Caki2 (cell line): ENCODE data around the gene LARGE1. TPM values are rescaled to one million over a fixed set of nuclear protein-coding genes. Genes with fewer than 3 reads are reported as not detected.

Source experiments
- DNase-seq: peaks from one replicate; pipeline ENCODE4 v3.0.0-alpha.2; 2015; ENCODE audit warnings: low read depth
- in situ Hi-C: cut with HindIII; loops from 2 replicates; pipeline ENCODE4 v1.10.0; 2016; ENCODE audit warnings: low sequenced_read_pairs, low pct_unique_long_range_greater_than_20kb, mixed read lengths
- total RNA-seq: library from RNA; depleted of rRNA; stranded (reverse); fragments of >200 nt; shearing (Covaris generic); gene quantifications from 2 replicates; pipeline ENCODE4 v1.2.3, GENCODE V29; 2014; ENCODE audit warnings: low replicate concordance

LARGE1 gene
- total RNA-seq, 1 experiment from 2014 or later = 9.7 TPM

DNA sequence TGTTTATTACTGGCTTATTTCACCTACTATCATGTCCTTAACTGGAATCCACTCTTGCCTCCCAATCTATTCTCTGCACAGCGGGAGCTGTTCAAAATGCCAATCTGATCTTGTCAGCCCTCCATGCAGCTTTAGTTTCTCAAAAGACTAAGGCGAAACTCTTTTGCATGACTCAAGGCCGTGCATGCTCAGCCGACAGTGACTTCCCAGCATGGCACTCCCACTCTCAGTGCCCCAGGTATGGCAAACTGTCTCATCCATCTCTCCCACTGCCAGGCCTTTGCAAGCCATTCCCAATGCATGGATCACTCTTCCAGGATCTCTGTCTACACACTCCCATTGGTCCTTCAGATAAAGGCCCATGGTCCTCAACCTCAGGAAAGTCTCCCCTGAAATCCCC is 245.9 kb downstream of the LARGE1 start:
- in situ Hi-C loops = no loop called here

DNA sequence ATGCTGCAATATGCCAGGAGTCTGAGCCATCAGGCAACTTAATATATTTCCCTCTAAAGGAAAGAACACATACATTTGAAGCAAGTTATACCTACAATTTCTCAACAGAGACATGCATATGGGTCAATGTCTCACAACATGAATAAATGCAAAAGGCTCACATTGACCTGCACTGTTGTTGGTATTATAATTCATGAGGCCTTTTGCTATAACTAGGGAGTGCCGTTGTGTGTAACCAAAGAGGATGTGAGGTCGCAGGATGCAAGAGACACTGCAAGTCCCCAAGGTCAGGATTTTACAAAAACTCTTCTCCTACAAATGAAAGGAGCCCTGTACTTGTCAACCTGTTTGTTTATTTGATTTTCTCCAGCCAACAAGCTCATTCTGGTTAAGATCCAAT is 250.5 kb downstream of the LARGE1 start:
- DNase-seq = no peak
- in situ Hi-C loops = no loop called here

More for the DNA sequence above, 245.9 kb downstream of the LARGE1 start:
- DNase-seq = no peak

DNA sequence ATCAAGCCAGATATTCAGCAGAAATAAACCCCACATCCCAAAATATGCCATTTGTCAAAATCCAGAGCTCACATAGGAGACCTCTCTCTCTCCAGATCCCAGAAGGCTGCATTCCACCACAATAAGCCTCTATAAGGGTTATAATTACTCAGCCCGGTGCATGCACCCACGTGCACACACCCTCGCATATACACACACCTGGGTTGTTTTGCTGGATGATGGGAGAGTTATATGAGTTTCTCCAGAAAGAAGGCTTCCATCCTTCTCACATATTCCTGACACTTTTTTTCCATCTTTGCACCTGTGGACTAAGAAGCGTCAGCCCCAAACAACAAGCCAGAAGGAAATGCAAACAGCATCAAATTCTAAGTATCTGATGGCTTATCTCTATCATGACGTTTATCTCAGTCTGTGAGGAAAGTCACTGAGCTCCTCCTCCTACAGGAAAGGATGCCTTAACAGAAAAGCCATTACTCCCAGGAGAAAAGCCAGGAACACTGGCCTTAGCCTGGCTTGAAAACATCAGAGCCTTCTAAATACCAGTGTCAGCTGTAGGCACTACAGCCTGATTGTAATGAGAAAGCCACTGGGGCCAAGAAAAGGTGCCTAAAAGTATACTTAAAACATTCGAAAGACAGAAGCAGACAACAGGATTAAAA is 253.2 kb downstream of the LARGE1 start:
- in situ Hi-C loops = no loop called here
- DNase-seq = no peak

- in situ Hi-C loops = no loop called here
- no peak for DNase-seq
These were observed 253.9 kb downstream of the LARGE1 start for GRCh38 chr22:33666279-33666960.

DNA sequence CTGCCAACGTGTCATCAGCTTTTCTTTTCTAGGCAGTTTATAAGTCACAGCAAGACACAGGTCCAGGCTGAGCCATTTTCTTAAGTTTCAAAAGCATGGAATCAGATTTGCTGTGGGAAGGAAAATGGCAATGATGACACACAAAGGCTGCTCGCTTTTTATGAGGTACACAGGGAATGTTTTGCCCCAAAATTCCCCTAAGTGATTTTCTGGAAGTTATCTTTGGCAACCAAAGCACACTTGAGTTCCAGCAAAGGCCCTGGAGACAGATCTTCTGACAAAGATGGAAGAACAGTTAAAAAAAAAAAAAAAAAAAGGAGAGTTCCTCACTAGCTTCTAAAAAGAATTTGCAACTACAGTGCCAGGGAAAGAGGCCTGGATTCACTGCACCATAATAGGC is 260.8 kb downstream of the LARGE1 start:
- DNase-seq = no peak
- in situ Hi-C loops = no loop called here

- DNase-seq = no peak
- in situ Hi-C loops = no loop called here
These were observed 261.5 kb downstream of the LARGE1 start for GRCh38 chr22:33658775-33659174.

- in situ Hi-C loops = no loop called here
These were observed 262.6 kb downstream of the LARGE1 start for GRCh38 chr22:33657670-33658069.

DNA sequence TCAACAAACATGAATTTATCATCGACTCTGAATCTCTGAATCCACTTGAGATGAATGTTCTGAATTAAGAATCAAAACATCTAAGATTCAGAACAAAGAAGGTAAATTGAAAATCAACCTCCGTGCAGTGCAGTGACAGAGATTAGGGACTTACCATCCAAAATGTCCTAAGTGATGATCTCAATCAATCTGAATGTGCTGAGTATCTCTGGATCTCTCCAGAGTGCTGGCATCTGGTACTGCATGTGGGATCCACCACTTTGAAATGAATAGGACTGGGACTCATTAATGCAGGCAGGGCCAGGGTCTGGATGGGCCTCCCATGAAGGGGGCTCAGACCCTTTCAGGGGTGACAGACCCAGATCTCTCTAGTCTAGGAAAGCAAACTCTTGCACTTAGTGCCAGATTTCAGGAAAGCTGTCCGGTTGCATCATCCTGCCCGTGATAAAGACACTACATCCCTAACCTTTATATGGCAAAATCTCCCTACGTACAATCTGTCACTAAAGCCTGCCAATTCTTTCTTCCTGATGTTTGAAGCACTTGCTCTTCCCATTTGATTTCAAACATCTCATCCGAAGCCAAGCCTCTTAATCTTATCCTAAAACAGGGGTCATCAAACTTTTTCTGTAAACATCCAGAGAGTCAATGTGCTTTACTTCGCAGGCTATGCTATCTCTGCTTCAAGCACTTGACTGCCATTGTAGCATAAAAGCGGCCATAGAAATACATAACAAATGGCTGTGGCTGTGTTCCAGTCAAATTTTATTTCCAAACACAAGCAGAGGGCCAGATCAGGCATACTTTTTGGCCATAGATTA is 263.3 kb downstream of the LARGE1 start:
- in situ Hi-C loops = no loop called here
- DNase-seq = no peak

More at GRCh38 chr22:33657670-33658069, 262.6 kb downstream of the LARGE1 start:
- DNase-seq = no peak

DNA sequence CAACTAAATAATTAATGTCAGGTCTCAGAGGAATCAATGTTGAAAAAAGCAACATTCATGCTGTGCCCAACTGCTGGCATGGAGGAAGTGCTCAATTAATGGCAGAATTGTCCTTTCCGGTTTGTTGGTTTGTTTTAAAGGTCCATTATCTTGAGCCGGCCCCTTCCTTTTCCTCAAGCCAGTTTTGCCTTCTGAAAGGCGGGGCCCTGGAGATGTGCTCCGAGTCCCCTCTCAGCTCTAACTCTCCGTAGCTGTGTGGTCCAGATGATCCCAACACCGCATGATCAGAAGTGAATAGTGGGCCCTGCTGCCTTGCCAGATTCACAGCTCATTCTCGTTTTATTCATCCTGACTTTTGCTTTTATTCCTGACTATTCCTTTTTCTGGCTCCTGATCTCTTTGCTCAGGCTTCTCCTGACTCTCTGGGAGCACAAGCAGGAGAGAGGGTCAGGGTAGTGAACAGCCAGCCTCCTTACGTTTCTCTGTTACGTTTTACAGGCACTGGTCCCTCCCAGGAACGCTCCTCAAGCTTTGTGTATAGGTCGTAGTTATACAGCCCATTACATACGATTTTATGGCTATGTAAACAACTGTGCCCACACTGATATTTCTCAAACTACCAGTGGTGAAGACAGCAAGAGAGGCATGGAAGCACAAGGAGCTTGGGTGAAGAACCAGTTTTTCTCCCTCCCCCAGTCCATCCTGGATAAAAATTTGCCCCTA is 265.9 kb downstream of the LARGE1 start:
- no peak for DNase-seq
- in situ Hi-C loops = no loop called here

- DNase-seq = no peak
- in situ Hi-C loops = no loop called here
These were observed 266.7 kb downstream of the LARGE1 start for GRCh38 chr22:33653532-33654063.

- no peak for DNase-seq
- in situ Hi-C loops = no loop called here
These were observed 267.7 kb downstream of the LARGE1 start for GRCh38 chr22:33652615-33653014.

DNA sequence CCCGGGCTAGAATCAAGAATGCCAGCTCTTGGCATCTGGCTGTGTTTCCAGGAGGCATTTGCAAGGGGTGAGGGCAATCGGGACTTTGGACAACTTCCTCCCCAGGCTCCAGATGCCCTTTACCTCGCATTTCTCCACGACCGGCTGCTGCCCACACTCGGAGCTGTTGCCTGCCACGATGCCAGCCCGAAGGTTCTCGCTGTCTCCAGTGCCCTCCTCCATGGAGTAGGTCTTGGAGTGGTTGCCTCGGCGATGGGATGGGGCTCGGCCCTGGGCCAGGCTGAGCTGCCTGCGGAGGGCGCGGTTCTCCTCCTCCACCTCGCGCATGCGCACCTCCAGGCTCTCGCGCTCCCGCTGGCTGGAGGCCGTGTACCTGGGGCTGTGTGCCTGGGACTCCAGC is 270.0 kb downstream of the LARGE1 start:
- no peak for DNase-seq
- in situ Hi-C loops = no loop called here

DNA sequence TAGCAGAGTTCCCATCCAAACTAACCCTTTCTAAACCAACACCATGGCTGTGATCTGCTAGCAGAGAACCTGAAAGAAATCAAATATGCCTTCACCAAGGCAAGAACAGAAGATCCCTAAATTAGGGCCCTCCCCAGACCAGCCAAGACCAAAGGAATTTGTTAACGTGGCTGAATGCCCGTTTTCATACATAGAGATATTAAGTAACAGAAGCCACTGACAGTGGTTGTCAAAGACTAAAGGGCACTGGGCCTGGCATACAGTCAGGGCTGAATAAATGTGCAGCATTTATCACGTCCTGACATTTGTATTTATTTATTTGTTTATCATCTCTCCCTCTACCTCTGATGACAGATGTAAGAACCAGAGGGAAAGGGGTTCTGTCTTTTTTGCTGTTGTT is 271.8 kb downstream of the LARGE1 start:
- in situ Hi-C loops = no loop called here

GRCh38 chr22:33640900-33641299 is 279.4 kb downstream of the LARGE1 start:
- in situ Hi-C loops = no loop called here
- DNase-seq = no peak

More for the DNA sequence above, 271.8 kb downstream of the LARGE1 start:
- DNase-seq = no peak

GRCh38 chr22:33639588-33640254 is 280.6 kb downstream of the LARGE1 start:
- in situ Hi-C loops = no loop called here
- DNase-seq = no peak

- no peak for DNase-seq
- in situ Hi-C loops = no loop called here
These were observed 284.5 kb downstream of the LARGE1 start for GRCh38 chr22:33635766-33636165.

- in situ Hi-C loops = no loop called here
- no peak for DNase-seq
These were observed 288.5 kb downstream of the LARGE1 start for GRCh38 chr22:33631777-33632176.

- DNase-seq = no peak
- in situ Hi-C loops = no loop called here
These were observed 294.3 kb downstream of the LARGE1 start for GRCh38 chr22:33625959-33626358.
